IMR-90 (cell line): Measurements from ENCODE around the gene TPPP3. TPM values are rescaled to one million over a fixed set of nuclear protein-coding genes. Genes with fewer than 3 reads are reported as not detected.

Source experiments
- ATAC-seq: fragments of 200-7000 bp; cut with Tn5 transposase; 2 replicates; pipeline ENCODE4 v1.9.1; 2020; ENCODE audit warnings: low read depth, mild to moderate bottlenecking, moderate library complexity
- BruUV-seq: library from RNA; stranded (reverse); fragments of 400-500 nt; replicated peaks from 2 replicates; lab custom pipeline; 2021; lab: Mats Ljungman, UMichigan
- CTCF ChIA-PET: fragments of 300-600 bp; formaldehyde crosslinking; extraction: SDS; loops from one replicate; lab custom pipeline; 2021; ENCODE audit warnings: antibody characterized with exemption; lab: Yijun Ruan, JAX
- POLR2A ChIA-PET: fragments of 300-600 bp; sonication (Branson Sonifier 250); formaldehyde crosslinking; loops from one replicate; lab custom pipeline; 2022; ENCODE audit warnings: antibody characterized with exemption; ENCODE audit not compliant: unreplicated experiment; lab: Charles Lee
- DNase-seq: peaks from one replicate; pipeline ENCODE4 v3.0.0; 2013
- H2AFZ ChIP-seq: replicated peaks from 2 replicates; pipeline ENCODE3; 2013; ENCODE audit warnings: low read length, mild to moderate bottlenecking; ENCODE audit not compliant: poor library complexity
- H2AK5ac ChIP-seq: 2 replicates; pipeline ENCODE4 v1.6.1; 2013; ENCODE audit warnings: low read depth, low read length, inconsistent platforms
- H2AK9ac ChIP-seq: replicated peaks from 2 replicates; pipeline ENCODE3; 2013; ENCODE audit warnings: mild to moderate bottlenecking, low read depth, low read length, moderate library complexity; ENCODE audit not compliant: poor library complexity
- H2BK120ac ChIP-seq: 2 replicates; pipeline ENCODE4 v1.6.1; 2013; ENCODE audit warnings: low read depth, low read length, inconsistent platforms
- H2BK15ac ChIP-seq: 3 replicates; pipeline ENCODE4 v1.6.1; 2013; ENCODE audit warnings: low read depth, low read length, inconsistent platforms
- H2BK20ac ChIP-seq: 2 replicates; pipeline ENCODE4 v1.6.1; 2013; ENCODE audit warnings: low read depth, mild to moderate bottlenecking, inconsistent platforms, low read length, moderate library complexity
- H2BK5ac ChIP-seq: 2 replicates; pipeline ENCODE4 v1.6.1; 2013; ENCODE audit warnings: mild to moderate bottlenecking, low read depth, low read length, inconsistent platforms; ENCODE audit not compliant: poor library complexity, severe bottlenecking
- H3K14ac ChIP-seq: replicated peaks from 2 replicates; pipeline ENCODE4 v1.6.1; 2013; ENCODE audit warnings: low read depth, low read length, inconsistent platforms
- H3K18ac ChIP-seq: 2 replicates; pipeline ENCODE4 v1.6.1; 2013; ENCODE audit warnings: low read depth, low read length, control low read depth
- H3K23ac ChIP-seq: 2 replicates; pipeline ENCODE4 v1.6.1; 2013; ENCODE audit warnings: low read depth, low read length, inconsistent platforms
- H3K27ac ChIP-seq: 2 replicates; pipeline ENCODE4 v1.5.1; 2013; ENCODE audit warnings: mild to moderate bottlenecking, control low read depth, low read length; ENCODE audit not compliant: insufficient read depth
- H3K27me3 ChIP-seq: 2 replicates; pipeline ENCODE4 v1.6.1; 2013; ENCODE audit warnings: low read length; ENCODE audit not compliant: control insufficient read depth, insufficient read depth
- H3K36me3 ChIP-seq: 2 replicates; pipeline ENCODE4 v1.6.1; 2013; ENCODE audit warnings: low read length, mixed read lengths; ENCODE audit not compliant: control insufficient read depth, insufficient read depth
- H3K4ac ChIP-seq: 2 replicates; pipeline ENCODE4 v1.6.1; 2013; ENCODE audit warnings: low read depth, low read length, inconsistent platforms
- H3K4me1 ChIP-seq: 2 replicates; pipeline ENCODE4 v1.6.1; 2013; ENCODE audit warnings: low read length, mixed read lengths; ENCODE audit not compliant: control insufficient read depth, insufficient read depth
- H3K4me2 ChIP-seq: 2 replicates; pipeline ENCODE4 v1.6.1; 2013; ENCODE audit warnings: low read depth, mild to moderate bottlenecking, control low read depth, low read length, moderate library complexity
- H3K4me3 ChIP-seq: 2 replicates; pipeline ENCODE4 v1.5.1; 2013; ENCODE audit warnings: low read depth, mild to moderate bottlenecking, control low read depth, low read length, moderate library complexity; ENCODE audit not compliant: insufficient read depth
- H3K56ac ChIP-seq: 2 replicates; pipeline ENCODE4 v1.6.1; 2013; ENCODE audit warnings: low read length, inconsistent platforms; ENCODE audit not compliant: insufficient read depth; ENCODE audit errors: extremely low read depth
- H3K79me1 ChIP-seq, 2 experiments: 2 replicates each; pipeline ENCODE4 v1.6.1; 2013; ENCODE audit warnings: low read length in 2 of 2, inconsistent platforms in 1 of 2, low read depth in 1 of 2
- H3K9ac ChIP-seq: 2 replicates; pipeline ENCODE4 v1.6.1; 2013; ENCODE audit warnings: low read depth, low read length, control low read depth
- H3K9me1 ChIP-seq: 2 replicates; pipeline ENCODE4 v1.6.1; 2013; ENCODE audit warnings: low read length, inconsistent platforms; ENCODE audit not compliant: insufficient read depth
- H3K9me3 ChIP-seq: 2 replicates; pipeline ENCODE4 v1.6.1; 2013; ENCODE audit warnings: low read length; ENCODE audit not compliant: control insufficient read depth, insufficient read depth
- H4K20me1 ChIP-seq: 2 replicates; pipeline ENCODE4 v1.6.1; 2013; ENCODE audit warnings: low read length, inconsistent platforms; ENCODE audit not compliant: insufficient read depth
- H4K5ac ChIP-seq: 2 replicates; pipeline ENCODE4 v1.6.1; 2013; ENCODE audit warnings: mild to moderate bottlenecking, low read depth, low read length, control low read depth
- H4K8ac ChIP-seq, 2 experiments: 2 replicates each; pipeline ENCODE4 v1.6.1; 2013; ENCODE audit warnings: low read depth in 2 of 2, low read length in 2 of 2, control low read depth in 1 of 2, inconsistent platforms in 1 of 2
- H4K91ac ChIP-seq: 2 replicates; pipeline ENCODE4 v1.6.1; 2013; ENCODE audit warnings: low read depth, low read length, inconsistent platforms; ENCODE audit not compliant: insufficient read depth
- BHLHE40 ChIP-seq: fragments of 150-350 bp; IDR thresholded peaks from 2 replicates; pipeline ENCODE4 v1.6.1; 2016; ENCODE audit warnings: mild to moderate bottlenecking, low read depth, low read length
- CEBPB ChIP-seq: IDR thresholded peaks from 2 replicates; pipeline ENCODE4 v1.6.1; 2012; ENCODE audit warnings: low read depth, low read length, improper control_type of control experiment
- CHD1 ChIP-seq: IDR thresholded peaks from 2 replicates; pipeline ENCODE4 v1.6.1; 2012; ENCODE audit warnings: low read depth, low read length, improper control_type of control experiment
- FOS ChIP-seq: fragments of 150-350 bp; IDR thresholded peaks from 2 replicates; pipeline ENCODE4 v1.6.1; 2016; ENCODE audit warnings: low read depth, low read length
- MAFK ChIP-seq: IDR thresholded peaks from 2 replicates; pipeline ENCODE4 v1.6.1; 2012; ENCODE audit warnings: low read depth, low read length, improper control_type of control experiment
- MAZ ChIP-seq: IDR thresholded peaks from 2 replicates; pipeline ENCODE4 v1.6.1; 2012; ENCODE audit warnings: low read depth, mild to moderate bottlenecking, low read length, improper control_type of control experiment, moderate library complexity, borderline replicate concordance
- NFE2L2 ChIP-seq: fragments of 150-350 bp; IDR thresholded peaks from 2 replicates; pipeline ENCODE4 v1.6.1; 2016; ENCODE audit warnings: low read depth, mild to moderate bottlenecking, low read length
- POLR2A ChIP-seq: IDR thresholded peaks from 2 replicates; pipeline ENCODE4 v1.6.1; 2012; ENCODE audit warnings: mild to moderate bottlenecking, low read depth, low read length
- RAD21 ChIP-seq: IDR thresholded peaks from 2 replicates; pipeline ENCODE4 v1.6.1; 2012; ENCODE audit warnings: low read length, improper control_type of control experiment
- RCOR1 ChIP-seq: IDR thresholded peaks from 2 replicates; pipeline ENCODE4 v1.6.1; 2012; ENCODE audit warnings: mild to moderate bottlenecking, low read length, improper control_type of control experiment; ENCODE audit not compliant: insufficient replicate concordance
- RFX5 ChIP-seq: IDR thresholded peaks from 2 replicates; pipeline ENCODE4 v1.8.0; 2012; ENCODE audit warnings: low read depth, mild to moderate bottlenecking, low read length, moderate library complexity
- SMC3 ChIP-seq: fragments of 150-350 bp; IDR thresholded peaks from 2 replicates; pipeline ENCODE4 v1.6.1; 2016; ENCODE audit warnings: low read depth, mild to moderate bottlenecking, antibody characterized with exemption, low read length, moderate library complexity
- WGBS, 2 experiments: methylation state at CpG; one replicate each; pipeline versions ENCODE4 v1.1.5 to v1.1.7; 2013; ENCODE audit warnings: missing lambda C conversion rate in 2 of 2; ENCODE audit not compliant: insufficient read length in 1 of 2; ENCODE audit errors: extremely low coverage in 2 of 2; 5-methylcytosine and 5-hydroxymethylcytosine counted together
- dilution Hi-C: fragments of 300-500 bp; cut with HindIII; formaldehyde crosslinking; loops from one replicate; pipeline ENCODE4 v1.14.3; 2018; ENCODE audit warnings: low sequenced_read_pairs; ENCODE audit not compliant: unreplicated experiment
- in situ Hi-C: fragments of 300-500 bp; cut with MboI; formaldehyde crosslinking; loops from 3 replicates; pipeline ENCODE4 v1.14.3; 2019; ENCODE audit warnings: low sequenced_read_pairs, inconsistent platforms, mixed read lengths
- intact Hi-C: fragments of 100-400 bp; cut with micrococcal nuclease; formaldehyde crosslinking; loops from 2 replicates; pipeline ENCODE4 v1.10.0; 2022
- polyA plus RNA-seq, 3 experiments: library from polyadenylated mRNA; depleted of rRNA; stranded (reverse); fragments of >200 nt; gene quantifications; 2 replicates each; pipeline ENCODE4 v1.2.3, GENCODE V29; 2012; ENCODE audit warnings: low replicate concordance in 1 of 3
- total RNA-seq: library from RNA; depleted of rRNA; stranded (reverse); fragments of >200 nt; gene quantifications from 2 replicates; pipeline ENCODE4 v1.2.3, GENCODE V29; 2012
- TF ChIP-seq, protein P1 (sequence below): fragments of 150-350 bp; IDR thresholded peaks from 2 replicates; pipeline ENCODE4 v1.6.1; 2016; ENCODE audit warnings: low read depth, mild to moderate bottlenecking, low read length, moderate library complexity, borderline replicate concordance
- TF ChIP-seq, protein P2 (sequence below): fragments of 150-350 bp; IDR thresholded peaks from 2 replicates; pipeline ENCODE4 v1.6.1; 2017; ENCODE audit warnings: mild to moderate bottlenecking, antibody characterized with exemption, low read length, low read depth
- TF ChIP-seq, protein P3 (sequence below): conservative IDR thresholded peaks from 2 replicates; pipeline ENCODE4 v1.5.1; 2012; ENCODE audit warnings: mild to moderate bottlenecking, low read depth, low read length, improper control_type of control experiment

Gene TPPP3
- total and polyA plus RNA-seq, 2 of the 4 experiments (the other 2 are of a cell fraction) = 0.54 to 2.4 TPM

DNA sequence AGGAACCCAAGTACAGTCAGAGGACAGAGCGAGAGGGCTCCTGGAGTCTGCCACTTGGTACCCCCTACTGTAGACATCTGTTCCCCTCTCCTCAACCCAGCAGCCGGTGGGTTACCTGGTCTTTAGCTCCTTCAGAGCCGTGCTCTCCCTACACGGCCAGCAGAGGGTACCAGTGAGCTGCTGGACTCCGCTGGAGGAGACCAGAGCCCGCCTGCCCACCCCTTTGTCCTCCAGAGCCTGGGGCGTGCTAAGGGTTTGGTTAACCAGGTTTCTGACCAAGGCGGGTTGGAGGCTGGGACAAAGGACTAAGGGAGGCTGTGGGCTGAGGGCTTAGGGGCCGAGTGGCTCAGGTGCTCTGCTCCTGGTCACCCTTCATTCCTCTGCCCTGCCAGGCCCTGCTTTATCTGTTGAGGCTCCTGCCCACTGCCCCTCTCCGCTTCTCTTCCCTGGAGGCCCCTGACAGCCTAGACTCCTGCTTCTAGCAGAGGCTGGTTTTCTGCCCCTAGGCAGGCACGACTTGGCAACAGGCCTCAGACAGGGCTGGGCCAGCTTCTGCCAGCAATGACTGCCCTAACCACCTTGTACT lies 34.9 kb upstream of the TPPP3 start:
- no peaks in the 10 kb centered on the region for H3K79me1 ChIP-seq
- CTCF ChIA-PET = interaction anchor here (0.6 to 1.7 kb wide), 10 partner anchors 11 to 107 kb away, joined by 3 to 7 read pairs (median 5); partner anchors contain the start of genes KCTD19, LRRC36 and ZDHHC1
- H2BK20ac ChIP-seq = no peak overlapping the region
- peak overlapping the region; percentile 64 for H2AFZ ChIP-seq
- dilution Hi-C loops = no loop called here
- H3K23ac ChIP-seq = no peak overlapping the region
- H4K5ac ChIP-seq = no peak overlapping the region
- H3K9me1 ChIP-seq = peaks cover 3% of the 10 kb centered on the region; the same call in 1 of the 2 replicates
- H2BK5ac ChIP-seq = no peak overlapping the region
- no TSS peak for BruUV-seq
- H3K4me1 ChIP-seq = peaks cover 5% of the 10 kb centered on the region; the same call in 1 of the 2 replicates
- H4K20me1 ChIP-seq = peaks cover 10% of the 10 kb centered on the region; the same call in 1 of the 2 replicates
- H3K27ac ChIP-seq = no peak overlapping the region
- no peak overlapping the region for H2AK5ac ChIP-seq
- no peak overlapping the region for H3K4me2 ChIP-seq
- ATAC-seq (peak; percentile 73), DNase-seq (peak; percentile 47)
- no peaks in the 10 kb centered on the region for H3K36me3 ChIP-seq
- peaks cover 59% of the 10 kb centered on the region for H3K27me3 ChIP-seq
- no peak overlapping the region for H2BK15ac ChIP-seq
- peak overlapping the region; percentile 90 for H2AK9ac ChIP-seq
- no peak overlapping the region for H2BK120ac ChIP-seq
- H4K91ac ChIP-seq = no peak overlapping the region
- WGBS, 2 experiments = 83% methylated on average over 1 of the region's 11 CpGs; no CpG with 5 or more reads in 1 of the 2 experiments
- no peak overlapping the region for H3K18ac ChIP-seq
- no peaks in the 10 kb centered on the region for H3K9me3 ChIP-seq
- intact Hi-C loops = loop anchor here (1.0 to 5.0 kb wide), 2 partner anchors 37 to 166 kb away; no protein-coding TSS in a partner anchor
- no peak overlapping the region for H4K8ac ChIP-seq
- no peak overlapping the region for H3K9ac ChIP-seq
- no peak overlapping the region for H3K14ac ChIP-seq
- in situ Hi-C loops = no loop called here
- H3K56ac ChIP-seq = no peak overlapping the region
- H3K4ac ChIP-seq = no peak overlapping the region
- POLR2A ChIA-PET = interaction anchor here (0.5 kb wide), 2 partner anchors 14 to 44 kb away, joined by 3 to 5 read pairs; no protein-coding TSS in a partner anchor
- H3K4me3 ChIP-seq = no peak overlapping the region
- TF ChIP-seq FOS = no peak
- peak; percentile 73 for TF ChIP-seq SMC3
- TF ChIP-seq NFE2L2 = no peak
- no peak for TF ChIP-seq RCOR1
- TF ChIP-seq BHLHE40 = no peak
- TF ChIP-seq, protein P1, sequence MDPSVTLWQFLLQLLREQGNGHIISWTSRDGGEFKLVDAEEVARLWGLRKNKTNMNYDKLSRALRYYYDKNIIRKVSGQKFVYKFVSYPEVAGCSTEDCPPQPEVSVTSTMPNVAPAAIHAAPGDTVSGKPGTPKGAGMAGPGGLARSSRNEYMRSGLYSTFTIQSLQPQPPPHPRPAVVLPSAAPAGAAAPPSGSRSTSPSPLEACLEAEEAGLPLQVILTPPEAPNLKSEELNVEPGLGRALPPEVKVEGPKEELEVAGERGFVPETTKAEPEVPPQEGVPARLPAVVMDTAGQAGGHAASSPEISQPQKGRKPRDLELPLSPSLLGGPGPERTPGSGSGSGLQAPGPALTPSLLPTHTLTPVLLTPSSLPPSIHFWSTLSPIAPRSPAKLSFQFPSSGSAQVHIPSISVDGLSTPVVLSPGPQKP = no peak
- TF ChIP-seq CEBPB = no peak
- peak; percentile 44; the same call in 1 of the 2 replicates for TF ChIP-seq MAZ
- TF ChIP-seq RFX5 = no peak
- TF ChIP-seq CHD1 = no peak
- TF ChIP-seq, protein P2, sequence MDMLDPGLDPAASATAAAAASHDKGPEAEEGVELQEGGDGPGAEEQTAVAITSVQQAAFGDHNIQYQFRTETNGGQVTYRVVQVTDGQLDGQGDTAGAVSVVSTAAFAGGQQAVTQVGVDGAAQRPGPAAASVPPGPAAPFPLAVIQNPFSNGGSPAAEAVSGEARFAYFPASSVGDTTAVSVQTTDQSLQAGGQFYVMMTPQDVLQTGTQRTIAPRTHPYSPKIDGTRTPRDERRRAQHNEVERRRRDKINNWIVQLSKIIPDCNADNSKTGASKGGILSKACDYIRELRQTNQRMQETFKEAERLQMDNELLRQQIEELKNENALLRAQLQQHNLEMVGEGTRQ = no peak
- no peak for TF ChIP-seq POLR2A
- peak; percentile 71 for TF ChIP-seq RAD21
- no peak for TF ChIP-seq MAFK
- TF ChIP-seq, protein P3, sequence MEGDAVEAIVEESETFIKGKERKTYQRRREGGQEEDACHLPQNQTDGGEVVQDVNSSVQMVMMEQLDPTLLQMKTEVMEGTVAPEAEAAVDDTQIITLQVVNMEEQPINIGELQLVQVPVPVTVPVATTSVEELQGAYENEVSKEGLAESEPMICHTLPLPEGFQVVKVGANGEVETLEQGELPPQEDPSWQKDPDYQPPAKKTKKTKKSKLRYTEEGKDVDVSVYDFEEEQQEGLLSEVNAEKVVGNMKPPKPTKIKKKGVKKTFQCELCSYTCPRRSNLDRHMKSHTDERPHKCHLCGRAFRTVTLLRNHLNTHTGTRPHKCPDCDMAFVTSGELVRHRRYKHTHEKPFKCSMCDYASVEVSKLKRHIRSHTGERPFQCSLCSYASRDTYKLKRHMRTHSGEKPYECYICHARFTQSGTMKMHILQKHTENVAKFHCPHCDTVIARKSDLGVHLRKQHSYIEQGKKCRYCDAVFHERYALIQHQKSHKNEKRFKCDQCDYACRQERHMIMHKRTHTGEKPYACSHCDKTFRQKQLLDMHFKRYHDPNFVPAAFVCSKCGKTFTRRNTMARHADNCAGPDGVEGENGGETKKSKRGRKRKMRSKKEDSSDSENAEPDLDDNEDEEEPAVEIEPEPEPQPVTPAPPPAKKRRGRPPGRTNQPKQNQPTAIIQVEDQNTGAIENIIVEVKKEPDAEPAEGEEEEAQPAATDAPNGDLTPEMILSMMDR = peak; percentile 78
